A549 (cell line): ENCODE measurements around the gene BORCS6. TPM values are rescaled to one million over a fixed set of nuclear protein-coding genes. Genes with fewer than 3 reads are reported as not detected.

ENCODE experiments used
- ATAC-seq, 2 experiments: fragments of 200-7000 bp in 1 of 2; fragments of >200 bp in 1 of 2; cut with Nextera tagmentation in 1 of 2; cut with Tn5 transposase in 1 of 2; 3 replicates each; pipeline versions ENCODE4 v1.8.0 to v1.9.1; 2018 to 2020; ENCODE audit warnings: mild to moderate bottlenecking in 1 of 2, moderate library complexity in 1 of 2
- CTCF ChIA-PET: fragments of 300-600 bp; sonication (Branson Sonifier 250); formaldehyde crosslinking; extraction: SDS; loops from one replicate; lab custom pipeline; 2021; ENCODE audit warnings: antibody characterized with exemption, inconsistent platforms; lab: Yijun Ruan, JAX
- POLR2A ChIA-PET: fragments of 350-600 bp; formaldehyde crosslinking; extraction: SDS; loops from one replicate; lab custom pipeline; 2021; ENCODE audit warnings: antibody characterized with exemption, inconsistent platforms; lab: Yijun Ruan, JAX
- DNase-seq, 2 experiments: peaks; one replicate each; pipeline versions ENCODE4 v3.0.0 to v3.0.0-alpha.2; 2011 to 2016; ENCODE audit warnings: low read depth in 1 of 2, low spot score in 1 of 2
- FAIRE-seq: peaks from 2 replicates; lab custom pipeline; 2011; peaks lifted over from hg19 to GRCh38; lab: Jason Lieb, UNC
- H3K27ac ChIP-seq, 2 experiments: fragments of >200 bp; sonication (Bioruptor Twin); formaldehyde crosslinking; 3 replicates each; pipeline ENCODE4 v1.5.1; 2016 to 2017
- H3K4me1 ChIP-seq: fragments of >200 bp; sonication (Bioruptor Twin); formaldehyde crosslinking; 3 replicates; pipeline ENCODE4 v1.6.1; 2016
- H3K4me2 ChIP-seq: fragments of >200 bp; sonication (Bioruptor Twin); formaldehyde crosslinking; 3 replicates; pipeline ENCODE4 v1.6.1; 2016
- H3K4me3 ChIP-seq: fragments of >200 bp; sonication (Bioruptor Twin); formaldehyde crosslinking; 3 replicates; pipeline ENCODE4 v1.5.1; 2016
- H3K9me3 ChIP-seq: fragments of >200 bp; sonication (Bioruptor Twin); formaldehyde crosslinking; 3 replicates; pipeline ENCODE4 v1.6.1; 2016
- BHLHE40 ChIP-seq: IDR thresholded peaks from 2 replicates; pipeline ENCODE4 v1.6.1; 2012; ENCODE audit warnings: low read depth, low read length, inconsistent platforms
- CEBPB ChIP-seq, 2 experiments: fragments of >200 bp in 1 of 2; sonication (Bioruptor Twin) in 1 of 2; formaldehyde crosslinking in 1 of 2; IDR thresholded peaks; 2 replicates each; pipeline ENCODE4 v1.6.1; 2012 to 2016
- CHD4 ChIP-seq: fragments of 200-600 bp; sonication (generic); IDR thresholded peaks from 2 replicates; pipeline ENCODE4 v1.6.1; 2016; ENCODE audit warnings: antibody characterized with exemption, mild to moderate bottlenecking, borderline replicate concordance
- CTCF ChIP-seq: fragments of >200 bp; sonication (Bioruptor Twin); formaldehyde crosslinking; IDR thresholded peaks from 3 replicates; pipeline ENCODE4 v1.5.1; 2016
- E2F6 ChIP-seq: IDR thresholded peaks from 2 replicates; pipeline ENCODE4 v1.6.1; 2012; ENCODE audit warnings: low read depth, borderline replicate concordance
- ELK1 ChIP-seq: fragments of 150-350 bp; IDR thresholded peaks from 2 replicates; pipeline ENCODE4 v1.6.1; 2014; ENCODE audit warnings: low read depth, mild to moderate bottlenecking, low read length
- ESRRA ChIP-seq: fragments of 150-350 bp; IDR thresholded peaks from 2 replicates; pipeline ENCODE4 v1.6.1; 2014; ENCODE audit warnings: mild to moderate bottlenecking, low read length, borderline replicate concordance
- FOSL2 ChIP-seq, 2 experiments: fragments of 450-650 bp in 1 of 2; fragments of >200 bp in 1 of 2; sonication (Bioruptor Twin) in 1 of 2; formaldehyde crosslinking; IDR thresholded peaks; 2 replicates each; pipeline versions ENCODE4 v1.5.0 to v1.6.1; 2016 to 2020; ENCODE audit warnings: mild to moderate bottlenecking in 1 of 2, moderate library complexity in 1 of 2
- FOXS1 ChIP-seq: fragments of 250-450 bp; sonication (Bioruptor Pico); IDR thresholded peaks from 2 replicates; pipeline ENCODE4 v1.5.0; 2020; ENCODE audit warnings: mild to moderate bottlenecking, moderate library complexity
- JUN ChIP-seq, 2 experiments: fragments of >200 bp; sonication (Bioruptor Twin); formaldehyde crosslinking; IDR thresholded peaks; 2 replicates in 1 of 2; 3 replicates in 1 of 2; pipeline ENCODE4 v1.6.1; 2016 to 2017
- KDM1A ChIP-seq: fragments of 200-600 bp; sonication (generic); IDR thresholded peaks from 2 replicates; pipeline ENCODE4 v1.6.1; 2016; ENCODE audit warnings: low read depth, mild to moderate bottlenecking
- KDM5A ChIP-seq: fragments of 200-600 bp; sonication (generic); IDR thresholded peaks from 2 replicates; pipeline ENCODE4 v1.6.1; 2016; ENCODE audit warnings: antibody characterized with exemption, mild to moderate bottlenecking
- MAFK ChIP-seq: fragments of 450-650 bp; IDR thresholded peaks from 2 replicates; pipeline ENCODE4 v1.6.1; 2014; ENCODE audit not compliant: partially characterized antibody
- MAX ChIP-seq: IDR thresholded peaks from 2 replicates; pipeline ENCODE4 v1.6.1; 2012
- MYC ChIP-seq: IDR thresholded peaks from 2 replicates; pipeline ENCODE4 v1.6.1; 2012; ENCODE audit warnings: mild to moderate bottlenecking, inconsistent platforms, low read length, improper control_type of control experiment, borderline replicate concordance
- PHF8 ChIP-seq: fragments of 200-600 bp; sonication (generic); IDR thresholded peaks from 2 replicates; pipeline ENCODE4 v1.6.1; 2016; ENCODE audit warnings: low read depth, mild to moderate bottlenecking, antibody characterized with exemption, moderate library complexity, borderline replicate concordance
- POLR2A ChIP-seq: IDR thresholded peaks from 2 replicates; pipeline ENCODE4 v1.6.1; 2012; ENCODE audit warnings: mild to moderate bottlenecking, low read length
- RARB ChIP-seq: fragments of 250-450 bp; sonication (Bioruptor Pico); IDR thresholded peaks from 2 replicates; pipeline ENCODE4 v1.8.0; 2021; ENCODE audit warnings: mild to moderate bottlenecking, moderate library complexity
- RFX5 ChIP-seq: fragments of 450-650 bp; IDR thresholded peaks from 2 replicates; pipeline ENCODE4 v1.7.1; 2014; ENCODE audit warnings: antibody characterized with exemption, mild to moderate bottlenecking, moderate library complexity
- RNF2 ChIP-seq: fragments of 200-600 bp; sonication (generic); IDR thresholded peaks from 2 replicates; pipeline ENCODE4 v1.6.1; 2016; ENCODE audit warnings: low read depth, mild to moderate bottlenecking, antibody characterized with exemption, moderate library complexity, borderline replicate concordance
- SMC3 ChIP-seq: fragments of >200 bp; sonication (Bioruptor Twin); formaldehyde crosslinking; IDR thresholded peaks from 3 replicates; pipeline ENCODE4 v1.6.1; 2018; ENCODE audit warnings: inconsistent platforms
- TP53 ChIP-seq: fragments of 250-450 bp; sonication (Bioruptor Pico); IDR thresholded peaks from 2 replicates; pipeline ENCODE4 v1.5.0; 2021; ENCODE audit warnings: mild to moderate bottlenecking, moderate library complexity
- ZC3H11A ChIP-seq: fragments of 450-650 bp; IDR thresholded peaks from 2 replicates; pipeline ENCODE4 v1.6.1; 2014; ENCODE audit warnings: antibody characterized with exemption, mild to moderate bottlenecking
- ZFP36 ChIP-seq: fragments of 450-650 bp; IDR thresholded peaks from 2 replicates; pipeline ENCODE4 v1.6.1; 2014; ENCODE audit warnings: borderline replicate concordance; ENCODE audit not compliant: partially characterized antibody
- ZNF302 ChIP-seq: fragments of 250-450 bp; sonication (Bioruptor Pico); IDR thresholded peaks from 2 replicates; pipeline ENCODE4 v1.9.0; 2021; ENCODE audit warnings: inconsistent platforms, mild to moderate bottlenecking, moderate library complexity
- WGBS: methylation state at CpG from one replicate; pipeline ENCODE4 v1.1.6; 2017; ENCODE audit errors: missing lambda C conversion rate; 5-methylcytosine and 5-hydroxymethylcytosine counted together
- polyA minus RNA-seq: library from RNA; depleted of rRNA, polyadenylated mRNA; stranded (reverse); fragments of >200 nt; gene quantifications from 2 replicates; pipeline ENCODE4 v1.2.3, GENCODE V29; 2011; rRNA and poly(A)+ RNA removed
- polyA plus RNA-seq, 4 experiments: library from polyadenylated mRNA; depleted of rRNA in 3 of 4; stranded (reverse); fragments of >200 nt; fragmentation: RNase III in 1 of 4; extraction: RNeasy Plus Mini Kit Qiagen cat#74134 plus additional on column Dnase treatment in 1 of 4; gene quantifications; 2 replicates in 3 of 4; 3 replicates in 1 of 4; pipeline ENCODE4 v1.2.3, GENCODE V29; 2011 to 2017
- TF ChIP-seq, protein P1 (sequence below): fragments of >200 bp; sonication (Bioruptor Twin); formaldehyde crosslinking; IDR thresholded peaks from 3 replicates; pipeline ENCODE4 v1.6.1; 2016
- TF ChIP-seq, protein P2 (sequence below): fragments of 450-650 bp; IDR thresholded peaks from 2 replicates; pipeline ENCODE4 v1.6.1; 2014; ENCODE audit warnings: antibody characterized with exemption

Gene BORCS6
- polyA plus RNA-seq (2011; rRNA removed) (3.0 and 3.3 TPM in 2 replicates), polyA plus RNA-seq (2017; fragmentation: RNase III; extraction: RNeasy Plus Mini Kit Qiagen cat#74134 plus additional on column Dnase treatment) (4.1 to 6.6 TPM (median 6.1 TPM) in 3 replicates), polyA minus RNA-seq (3.4 and 3.8 TPM in 2 replicates)
- polyA plus RNA-seq (2012; cell fraction: cytosol; rRNA removed) = 4.7 and 6.0 TPM in 2 replicates
- 5.1 and 6.7 TPM in 2 replicates for polyA plus RNA-seq (2012; cell fraction: nucleus; rRNA removed)

- 2% methylated on average over 37 of the region's 70 CpGs for WGBS
- DNase-seq (peak; percentile 97 to 99), FAIRE-seq (peak; percentile 78), ATAC-seq (peak; percentile 41 to 68)
- H3K4me3 ChIP-seq = peak within 1 kb of the TSS; percentile 71
- ChIA-PET CTCF (interaction anchor here (0.7 to 11.3 kb wide), 12 partner anchors 16 to 187 kb away, joined by 3 to 164 read pairs (median 6); partner anchors contain the start of genes ALOXE3 and AURKB), POLR2A (interaction anchor here (0.6 to 2.0 kb wide), 15 partner anchors 10 to 105 kb away, joined by 3 to 23 read pairs (median 6); partner anchors contain the start of genes AURKB, CTC1, HES7 and PFAS)
- peaks cover 40% of the 10 kb centered on the region for H3K4me1 ChIP-seq
- peak within 1 kb of the TSS; percentile 88 to 89 for H3K27ac ChIP-seq
- peak; percentile 41; the same call in 1 of the 2 replicates for TF ChIP-seq KDM5A
- TF ChIP-seq CEBPB (IDR thresholded peaks at IDR 0.05) = no peak
- peak in 1 of 2 experiments; percentile 66; a peak in 1 of 5 replicates for TF ChIP-seq JUN (IDR thresholded peaks at IDR 0.05)
- no peak for TF ChIP-seq ZFP36
- TF ChIP-seq RNF2 = no peak
- TF ChIP-seq TP53 (CRISPR knock-in tag) = no peak
- 0 out of 2 replicates have a peak, but pooled peaks have one; percentile 29 for TF ChIP-seq MYC
- no peak for TF ChIP-seq FOSL2 (IDR thresholded peaks at IDR 0.05)
- TF ChIP-seq FOSL2 (CRISPR knock-in tag; IDR thresholded peaks at IDR 0.05) = no peak
- TF ChIP-seq KDM1A = no peak
- TF ChIP-seq ZC3H11A = 0 out of 2 replicates have a peak, but pooled peaks have one; percentile 3
- no peak; the same call in 1 of the 2 replicates for TF ChIP-seq CHD4
- no peak for TF ChIP-seq ZNF302 (CRISPR knock-in tag)
- TF ChIP-seq BHLHE40 = no peak
- no peak for TF ChIP-seq RARB (CRISPR knock-in tag)
- peak; percentile 65 for TF ChIP-seq POLR2A
- no peak for TF ChIP-seq FOXS1 (CRISPR knock-in tag)
- TF ChIP-seq MAFK = peak; percentile 96
- peak; percentile 59; the same call in 1 of the 2 replicates for TF ChIP-seq E2F6
- TF ChIP-seq, protein P1, sequence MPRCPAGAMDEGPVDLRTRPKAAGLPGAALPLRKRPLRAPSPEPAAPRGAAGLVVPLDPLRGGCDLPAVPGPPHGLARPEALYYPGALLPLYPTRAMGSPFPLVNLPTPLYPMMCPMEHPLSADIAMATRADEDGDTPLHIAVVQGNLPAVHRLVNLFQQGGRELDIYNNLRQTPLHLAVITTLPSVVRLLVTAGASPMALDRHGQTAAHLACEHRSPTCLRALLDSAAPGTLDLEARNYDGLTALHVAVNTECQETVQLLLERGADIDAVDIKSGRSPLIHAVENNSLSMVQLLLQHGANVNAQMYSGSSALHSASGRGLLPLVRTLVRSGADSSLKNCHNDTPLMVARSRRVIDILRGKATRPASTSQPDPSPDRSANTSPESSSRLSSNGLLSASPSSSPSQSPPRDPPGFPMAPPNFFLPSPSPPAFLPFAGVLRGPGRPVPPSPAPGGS = peak; percentile 31; the same call in 1 of the 3 replicates
- TF ChIP-seq CTCF = peak; percentile 19; the same call in 1 of the 3 replicates
- no peak for TF ChIP-seq ESRRA
- TF ChIP-seq MAX = peak; percentile 76
- TF ChIP-seq SMC3 = 0 out of 3 replicates have a peak, but pooled peaks have one; percentile 7
- TF ChIP-seq, protein P2, sequence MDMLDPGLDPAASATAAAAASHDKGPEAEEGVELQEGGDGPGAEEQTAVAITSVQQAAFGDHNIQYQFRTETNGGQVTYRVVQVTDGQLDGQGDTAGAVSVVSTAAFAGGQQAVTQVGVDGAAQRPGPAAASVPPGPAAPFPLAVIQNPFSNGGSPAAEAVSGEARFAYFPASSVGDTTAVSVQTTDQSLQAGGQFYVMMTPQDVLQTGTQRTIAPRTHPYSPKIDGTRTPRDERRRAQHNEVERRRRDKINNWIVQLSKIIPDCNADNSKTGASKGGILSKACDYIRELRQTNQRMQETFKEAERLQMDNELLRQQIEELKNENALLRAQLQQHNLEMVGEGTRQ = peak; percentile 86
- TF ChIP-seq RFX5 = peak; percentile 67; the same call in 1 of the 2 replicates
- TF ChIP-seq ELK1 = no peak
- TF ChIP-seq PHF8 = peak; percentile 35; the same call in 1 of the 2 replicates
- H3K9me3 ChIP-seq = no peaks in the 10 kb centered on the region
- peak within 1 kb of the TSS; percentile 72 for H3K4me2 ChIP-seq
Measured at GRCh38 chr17:8189711-8190477, at the start of gene BORCS6. Gene BORCS6, minus strand, starts transcription at chr17:8190180. Its CDS starts 40 bp downstream, at chr17:8190140.
